Measurements from ENCODE around the gene TNK1. TPM values are rescaled to one million over a fixed set of nuclear protein-coding genes. Genes with fewer than 3 reads are reported as not detected.

The TNK1 gene
- total and polyA plus RNA-seq, 4 donors = 3.7 to 8.2 (median 5.7) TPM

DNA sequence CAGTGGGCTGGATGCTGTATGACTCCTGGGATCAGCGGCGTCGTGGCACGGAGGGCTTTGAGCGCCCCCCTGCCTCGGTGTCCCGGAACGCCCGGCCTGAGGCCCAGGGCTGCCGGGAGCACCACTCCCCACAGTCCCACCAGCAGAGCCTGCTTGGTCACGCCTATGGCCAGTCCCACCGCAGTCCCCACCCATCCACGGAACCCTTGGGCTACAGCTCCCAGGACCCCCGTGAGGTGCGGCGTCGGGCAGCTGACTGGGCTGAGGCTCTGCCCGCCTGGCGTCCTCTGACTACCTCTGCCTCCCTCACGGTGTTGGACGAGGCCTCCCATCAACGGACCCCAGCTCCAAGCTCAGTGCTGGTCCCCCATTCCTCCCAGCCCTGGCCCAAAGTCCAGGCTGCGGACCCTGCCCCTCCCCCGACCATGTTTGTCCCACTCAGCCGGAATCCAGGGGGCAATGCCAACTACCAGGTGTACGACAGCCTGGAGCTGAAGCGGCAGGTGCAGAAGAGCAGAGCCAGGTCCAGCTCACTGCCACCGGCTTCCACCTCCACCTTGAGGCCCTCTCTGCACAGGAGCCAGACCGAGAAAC is 46.1 kb downstream of the TNK1 start:
- H3K36me3 ChIP-seq (ENCODE audit: control insufficient read depth in 4 of 4, insufficient read depth in 4 of 4, low read length in 4 of 4) = no peaks in the 10 kb centered on the region
- 94% methylated on average over 29 of the region's 29 CpGs for WGBS, 2 donors
- no peak overlapping the region for H3K4me3 ChIP-seq
- H3K9ac ChIP-seq (ENCODE audit: insufficient read depth in 1 of 2, low read length in 2 of 2) = no peak overlapping the region
- TF ChIP-seq, protein P1, sequence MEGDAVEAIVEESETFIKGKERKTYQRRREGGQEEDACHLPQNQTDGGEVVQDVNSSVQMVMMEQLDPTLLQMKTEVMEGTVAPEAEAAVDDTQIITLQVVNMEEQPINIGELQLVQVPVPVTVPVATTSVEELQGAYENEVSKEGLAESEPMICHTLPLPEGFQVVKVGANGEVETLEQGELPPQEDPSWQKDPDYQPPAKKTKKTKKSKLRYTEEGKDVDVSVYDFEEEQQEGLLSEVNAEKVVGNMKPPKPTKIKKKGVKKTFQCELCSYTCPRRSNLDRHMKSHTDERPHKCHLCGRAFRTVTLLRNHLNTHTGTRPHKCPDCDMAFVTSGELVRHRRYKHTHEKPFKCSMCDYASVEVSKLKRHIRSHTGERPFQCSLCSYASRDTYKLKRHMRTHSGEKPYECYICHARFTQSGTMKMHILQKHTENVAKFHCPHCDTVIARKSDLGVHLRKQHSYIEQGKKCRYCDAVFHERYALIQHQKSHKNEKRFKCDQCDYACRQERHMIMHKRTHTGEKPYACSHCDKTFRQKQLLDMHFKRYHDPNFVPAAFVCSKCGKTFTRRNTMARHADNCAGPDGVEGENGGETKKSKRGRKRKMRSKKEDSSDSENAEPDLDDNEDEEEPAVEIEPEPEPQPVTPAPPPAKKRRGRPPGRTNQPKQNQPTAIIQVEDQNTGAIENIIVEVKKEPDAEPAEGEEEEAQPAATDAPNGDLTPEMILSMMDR (IDR thresholded peaks at IDR 0.05; ENCODE audit: control extremely low read depth, extremely low read depth) = no peak
- no peaks in the 10 kb centered on the region for H3K4me1 ChIP-seq (ENCODE audit: control insufficient read depth in 5 of 5, insufficient read depth in 5 of 5, low read length in 5 of 5)
- H3K27me3 ChIP-seq (ENCODE audit: control insufficient read depth in 3 of 3, insufficient read depth in 3 of 3, low read length in 2 of 3) = no peaks in the 10 kb centered on the region
- no peak for ATAC-seq (ENCODE audit: insufficient read depth, low FRiP score)
- no peak for DNase-seq
- no peaks in the 10 kb centered on the region for H3K9me3 ChIP-seq (ENCODE audit: control insufficient read depth in 4 of 4, insufficient read depth in 3 of 4, low read length in 3 of 4)
- no peak overlapping the region for H3K27ac ChIP-seq (ENCODE audit: low read depth in 1 of 2, low read length in 1 of 2)

DNA sequence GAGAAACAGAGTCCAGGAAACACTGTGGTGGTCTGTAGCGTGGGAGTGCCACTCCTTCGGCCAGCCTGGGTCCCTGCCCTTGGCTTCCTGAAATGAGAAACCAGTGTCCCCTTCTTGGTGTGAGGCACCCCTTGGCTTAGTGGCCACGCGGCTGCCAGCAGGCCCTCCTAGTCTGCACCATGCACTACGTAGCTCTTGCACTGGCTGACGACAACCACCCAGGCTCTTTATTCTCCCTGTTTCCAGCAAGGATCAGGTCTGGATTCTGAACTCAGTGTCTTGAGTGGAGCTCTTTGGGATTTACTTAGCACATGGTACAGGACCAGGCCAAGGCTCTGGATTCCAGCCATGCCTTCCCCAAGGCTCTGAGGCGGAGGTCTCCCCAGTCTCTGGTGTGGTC is 46.7 kb downstream of the TNK1 start:
- 93% methylated on average over 7 of the region's 7 CpGs for WGBS, 2 donors

DNA sequence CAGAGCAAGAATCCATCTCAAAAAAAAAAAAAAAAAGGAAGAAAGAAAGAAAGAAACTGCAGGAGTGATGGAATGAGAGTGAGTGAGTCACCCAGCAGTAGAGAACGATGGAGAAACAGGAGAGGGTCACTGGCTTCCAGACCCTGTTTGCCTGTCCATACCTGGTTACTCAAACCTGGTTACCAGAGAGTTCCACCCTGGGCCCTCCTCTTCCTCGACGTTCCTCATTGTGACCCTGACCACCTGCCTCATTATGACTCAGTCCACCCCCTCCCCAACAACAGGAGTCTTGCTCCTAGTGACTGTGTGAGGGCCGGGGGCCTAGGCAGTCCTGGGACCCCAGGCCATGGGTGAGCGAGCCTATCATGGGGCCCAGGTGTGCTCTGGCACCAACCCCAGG is 47.7 kb downstream of the TNK1 start, which contains the start of gene SPEM3:
Gene SPEM3, plus strand, starts transcription at position 301 of the 400 bp plus-strand sequence. Its CDS starts 46 bp downstream, at position 347.
- Histone ChIP-seq H3K4me1 (ENCODE audit: control insufficient read depth in 5 of 5, insufficient read depth in 5 of 5, low read length in 5 of 5) (no peaks in the 10 kb centered on the region), H3K9me3 (ENCODE audit: control insufficient read depth in 4 of 4, insufficient read depth in 3 of 4, low read length in 3 of 4) (no peaks in the 10 kb centered on the region), H3K4me3 (no peak within 1 kb of the TSS), H3K36me3 (ENCODE audit: control insufficient read depth in 4 of 4, insufficient read depth in 4 of 4, low read length in 4 of 4) (no peaks in the 10 kb centered on the region), H3K27ac (ENCODE audit: low read depth in 1 of 2, low read length in 1 of 2) (no peak within 1 kb of the TSS), H3K27me3 (ENCODE audit: control insufficient read depth in 3 of 3, insufficient read depth in 3 of 3, low read length in 2 of 3) (no peaks in the 10 kb centered on the region), H3K9ac (ENCODE audit: insufficient read depth in 1 of 2, low read length in 2 of 2) (no peak within 1 kb of the TSS)
- TF ChIP-seq, protein P1 (IDR thresholded peaks at IDR 0.05; ENCODE audit: control extremely low read depth, extremely low read depth) = no peak
- WGBS, 2 donors = 72 to 80% methylated on average over 5 of the region's 5 CpGs
- ATAC-seq (ENCODE audit: insufficient read depth, low FRiP score) = no peak
- no peak for DNase-seq

More for the DNA sequence above, 46.7 kb downstream of the TNK1 start:
- DNase-seq (no peak), ATAC-seq (ENCODE audit: insufficient read depth, low FRiP score) (no peak)
- H3K27me3 ChIP-seq (ENCODE audit: control insufficient read depth in 3 of 3, insufficient read depth in 3 of 3, low read length in 2 of 3) = no peaks in the 10 kb centered on the region
- no peaks in the 10 kb centered on the region for H3K4me1 ChIP-seq (ENCODE audit: control insufficient read depth in 5 of 5, insufficient read depth in 5 of 5, low read length in 5 of 5)
- no peaks in the 10 kb centered on the region for H3K9me3 ChIP-seq (ENCODE audit: control insufficient read depth in 4 of 4, insufficient read depth in 3 of 4, low read length in 3 of 4)
- H3K9ac ChIP-seq (ENCODE audit: insufficient read depth in 1 of 2, low read length in 2 of 2) = no peak overlapping the region
- H3K27ac ChIP-seq (ENCODE audit: low read depth in 1 of 2, low read length in 1 of 2) = no peak overlapping the region
- H3K36me3 ChIP-seq (ENCODE audit: control insufficient read depth in 4 of 4, insufficient read depth in 4 of 4, low read length in 4 of 4) = no peaks in the 10 kb centered on the region
- no peak overlapping the region for H3K4me3 ChIP-seq
- TF ChIP-seq, protein P1 (IDR thresholded peaks at IDR 0.05; ENCODE audit: control extremely low read depth, extremely low read depth) = no peak

DNA sequence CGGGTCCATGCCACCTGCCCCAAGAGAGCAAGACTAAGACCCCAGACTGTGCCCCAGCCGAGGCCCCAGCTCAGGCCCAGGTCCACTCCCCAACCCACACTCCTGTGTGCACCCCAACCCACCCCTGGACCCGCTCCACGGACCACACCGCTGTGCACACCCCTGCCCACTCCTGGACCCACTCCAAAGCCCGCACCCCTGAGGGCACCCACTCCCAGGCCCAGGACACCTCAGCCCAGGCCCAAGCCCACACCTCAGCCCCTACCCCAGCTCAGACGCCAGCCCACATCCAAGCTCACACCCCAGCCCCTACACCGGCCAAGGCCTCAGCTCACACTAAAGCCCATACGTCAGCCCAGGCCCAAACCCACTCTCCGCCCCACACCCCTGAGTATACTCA is 48.8 kb downstream of the TNK1 start:
- Histone ChIP-seq H3K4me3 (no peak overlapping the region), H3K9me3 (ENCODE audit: control insufficient read depth in 4 of 4, insufficient read depth in 3 of 4, low read length in 3 of 4) (no peaks in the 10 kb centered on the region), H3K27ac (ENCODE audit: low read depth in 1 of 2, low read length in 1 of 2) (no peak overlapping the region), H3K27me3 (ENCODE audit: control insufficient read depth in 3 of 3, insufficient read depth in 3 of 3, low read length in 2 of 3) (peaks cover 0 to 10% (median 0%) of the 10 kb centered on the region in 3 donors), H3K36me3 (ENCODE audit: control insufficient read depth in 4 of 4, insufficient read depth in 4 of 4, low read length in 4 of 4) (no peaks in the 10 kb centered on the region), H3K4me1 (ENCODE audit: control insufficient read depth in 5 of 5, insufficient read depth in 5 of 5, low read length in 5 of 5) (no peaks in the 10 kb centered on the region), H3K9ac (ENCODE audit: insufficient read depth in 1 of 2, low read length in 2 of 2) (no peak overlapping the region)
- DNase-seq (no peak), ATAC-seq (ENCODE audit: insufficient read depth, low FRiP score) (no peak)
- WGBS, 2 donors = 91 to 96% methylated on average over 10 of the region's 10 CpGs
- TF ChIP-seq, protein P1 (IDR thresholded peaks at IDR 0.05; ENCODE audit: control extremely low read depth, extremely low read depth) = no peak

All from lung (tissue), 12 donors.